H1 (cell line): ENCODE results near the gene RAB11FIP3. TPM values are rescaled to one million over a fixed set of nuclear protein-coding genes. Genes with fewer than 3 reads are reported as not detected.

Source experiments
- CTCF ChIA-PET: fragments of 300-600 bp; sonication (Branson Sonifier 250); formaldehyde crosslinking; loops from one replicate; lab custom pipeline; 2021; ENCODE audit not compliant: partially characterized antibody; lab: Charles Lee
- POLR2A ChIA-PET: fragments of 300-600 bp; sonication (Branson Sonifier 250); formaldehyde crosslinking; loops from one replicate; lab custom pipeline; 2021; ENCODE audit warnings: inconsistent platforms; ENCODE audit not compliant: partially characterized antibody; lab: Charles Lee
- DNase-seq, 2 experiments: peaks; one replicate each; pipeline versions ENCODE4 v3.0.0 to v3.0.0-alpha.2; 2010 to 2022; ENCODE audit warnings: low spot score in 2 of 2, low read depth in 1 of 2, mixed read lengths in 1 of 2
- FAIRE-seq: peaks from 2 replicates; lab custom pipeline; 2011; peaks lifted over from hg19 to GRCh38; lab: Jason Lieb, UNC
- H2AFZ ChIP-seq: 2 replicates; pipeline ENCODE4 v1.8.1; 2012; ENCODE audit warnings: low read length, inconsistent platforms
- H2AK5ac ChIP-seq: 2 replicates; pipeline ENCODE4 v1.6.1; 2013; ENCODE audit warnings: low read depth, low read length
- H2BK120ac ChIP-seq: replicated peaks from 2 replicates; pipeline ENCODE3; 2013; ENCODE audit warnings: low read depth, low read length, inconsistent platforms
- H2BK12ac ChIP-seq: 2 replicates; pipeline ENCODE4 v1.6.1; 2013; ENCODE audit warnings: low read depth, low read length
- H2BK15ac ChIP-seq: 2 replicates; pipeline ENCODE4 v1.6.1; 2013; ENCODE audit warnings: low read length
- H2BK20ac ChIP-seq: 2 replicates; pipeline ENCODE4 v1.6.1; 2013; ENCODE audit warnings: low read length
- H2BK5ac ChIP-seq: 2 replicates; pipeline ENCODE4 v1.6.1; 2013; ENCODE audit warnings: low read depth, low read length
- H3K14ac ChIP-seq: 2 replicates; pipeline ENCODE4 v1.6.1; 2013; ENCODE audit warnings: inconsistent platforms; ENCODE audit not compliant: insufficient read length
- H3K18ac ChIP-seq: 2 replicates; pipeline ENCODE4 v1.6.1; 2013; ENCODE audit warnings: low read length; ENCODE audit errors: extremely low read depth
- H3K23ac ChIP-seq: 2 replicates; pipeline ENCODE4 v1.6.1; 2013; ENCODE audit warnings: inconsistent platforms; ENCODE audit not compliant: insufficient read length
- H3K23me2 ChIP-seq: 2 replicates; pipeline ENCODE4 v1.6.1; 2013; ENCODE audit warnings: low read depth, low read length
- H3K27ac ChIP-seq: 2 replicates; pipeline ENCODE4 v1.6.1; 2011; ENCODE audit warnings: low read depth, low read length, inconsistent platforms
- H3K27me3 ChIP-seq, 4 experiments: replicated peaks in 1 of 4; 1 replicate in 1 of 4; 2 replicates in 3 of 4; pipeline versions ENCODE4 v1.6.1 to v1.8.1; 2011 to 2013; ENCODE audit warnings: low read length in 3 of 4, mild to moderate bottlenecking in 3 of 4, inconsistent platforms in 2 of 4, mixed read lengths in 2 of 4, moderate library complexity in 1 of 4; ENCODE audit not compliant: control insufficient read depth in 3 of 4, insufficient read depth in 3 of 4; ENCODE audit errors: extremely low read depth in 1 of 4
- H3K36me3 ChIP-seq, 4 experiments: 2 replicates each; pipeline versions ENCODE4 v1.6.1 to v1.8.1; 2011 to 2013; ENCODE audit warnings: mild to moderate bottlenecking in 4 of 4, low read length in 3 of 4, moderate library complexity in 2 of 4, control low read depth in 1 of 4, inconsistent platforms in 1 of 4; ENCODE audit not compliant: insufficient read depth in 4 of 4, control insufficient read depth in 2 of 4
- H3K4ac ChIP-seq: replicated peaks from 2 replicates; pipeline ENCODE3; 2013; ENCODE audit warnings: low read length, low read depth, mixed read lengths, inconsistent platforms; ENCODE audit not compliant: insufficient read length
- H3K4me1 ChIP-seq, 4 experiments: replicated peaks in 1 of 4; 1 replicate in 1 of 4; 2 replicates in 3 of 4; pipeline versions ENCODE4 v1.6.1 to v1.8.1; 2011 to 2013; ENCODE audit warnings: low read length in 3 of 4, inconsistent platforms in 2 of 4, mixed read lengths in 1 of 4; ENCODE audit not compliant: insufficient read depth in 4 of 4, control insufficient read depth in 3 of 4
- H3K4me2 ChIP-seq, 2 experiments: 2 replicates each; pipeline versions ENCODE4 v1.6.1 to v1.8.1; 2011 to 2013; ENCODE audit warnings: low read depth in 2 of 2, low read length in 2 of 2, control low read depth in 1 of 2, inconsistent platforms in 1 of 2, mild to moderate bottlenecking in 1 of 2; ENCODE audit not compliant: insufficient read depth in 1 of 2
- H3K4me3 ChIP-seq, 4 experiments: fragments of 200-600, 300-600 bp in 1 of 4; sonication (generic), shearing (Covaris generic), sonication (Bioruptor Twin) in 1 of 4; 2 replicates each; pipeline versions ENCODE4 v1.5.1 to v1.8.1; 2011 to 2016; ENCODE audit warnings: low read length in 4 of 4, low read depth in 3 of 4, control low read depth in 2 of 4, inconsistent platforms in 2 of 4, mild to moderate bottlenecking in 2 of 4, mixed read lengths in 1 of 4, moderate library complexity in 1 of 4; ENCODE audit not compliant: insufficient read depth in 2 of 4; ENCODE audit errors: extremely low read depth in 1 of 4
- H3K56ac ChIP-seq: replicated peaks from 2 replicates; pipeline ENCODE3; 2013; ENCODE audit warnings: low read depth, mild to moderate bottlenecking, mixed read lengths, low read length, inconsistent platforms; ENCODE audit not compliant: insufficient read length
- H3K79me1 ChIP-seq: 2 replicates; pipeline ENCODE4 v1.6.1; 2013; ENCODE audit warnings: low read depth, low read length, control low read depth
- H3K79me2 ChIP-seq, 2 experiments: 2 replicates each; pipeline versions ENCODE4 v1.6.1 to v1.8.1; 2012 to 2013; ENCODE audit warnings: low read length in 2 of 2, mild to moderate bottlenecking in 2 of 2, inconsistent platforms in 1 of 2; ENCODE audit not compliant: insufficient read depth in 2 of 2, control insufficient read depth in 1 of 2
- H3K9ac ChIP-seq, 4 experiments: replicated peaks in 1 of 4; 1 replicate in 1 of 4; 2 replicates in 3 of 4; pipeline versions ENCODE4 v1.6.1 to v1.8.1; 2011 to 2013; ENCODE audit warnings: low read depth in 3 of 4, low read length in 3 of 4, control low read depth in 2 of 4, mild to moderate bottlenecking in 2 of 4, moderate library complexity in 2 of 4, inconsistent platforms in 1 of 4; ENCODE audit errors: extremely low read depth in 1 of 4
- H3K9me3 ChIP-seq, 2 experiments: 2 replicates each; pipeline versions ENCODE4 v1.6.1 to v1.8.1; 2012 to 2013; ENCODE audit warnings: mild to moderate bottlenecking in 2 of 2, moderate library complexity in 2 of 2, control low read depth in 1 of 2, inconsistent platforms in 1 of 2, low read depth in 1 of 2, low read length in 1 of 2, mixed read lengths in 1 of 2; ENCODE audit not compliant: insufficient read depth in 2 of 2
- H4K20me1 ChIP-seq, 2 experiments: replicated peaks in 1 of 2; 2 replicates each; pipeline versions ENCODE3 to v1.8.1; 2011 to 2013; ENCODE audit warnings: inconsistent platforms in 2 of 2, low read length in 2 of 2, mild to moderate bottlenecking in 1 of 2; ENCODE audit not compliant: insufficient read depth in 2 of 2, control insufficient read depth in 1 of 2
- H4K5ac ChIP-seq: 2 replicates; pipeline ENCODE4 v1.6.1; 2013; ENCODE audit warnings: low read length, low read depth, mixed read lengths, inconsistent platforms; ENCODE audit not compliant: insufficient read length
- H4K8ac ChIP-seq: 2 replicates; pipeline ENCODE4 v1.8.0; 2013; ENCODE audit warnings: mild to moderate bottlenecking, moderate library complexity, low read length, inconsistent platforms; ENCODE audit not compliant: insufficient read depth; ENCODE audit errors: extremely low read depth
- H4K91ac ChIP-seq: replicated peaks from 2 replicates; pipeline ENCODE3; 2013; ENCODE audit warnings: low read length, mixed read lengths, inconsistent platforms; ENCODE audit not compliant: insufficient read length
- CEBPB ChIP-seq: IDR thresholded peaks from 2 replicates; pipeline ENCODE4 v1.6.1; 2012; ENCODE audit warnings: low read depth, low read length
- CTCF ChIP-seq, 3 experiments: IDR thresholded peaks; 1 replicate in 2 of 3; 2 replicates in 1 of 3; pipeline versions ENCODE4 v1.5.1 to v1.6.1; 2011; ENCODE audit warnings: low read length in 3 of 3, mild to moderate bottlenecking in 3 of 3, inconsistent platforms in 2 of 3, low read depth in 1 of 3, moderate library complexity in 1 of 3; ENCODE audit not compliant: insufficient read depth in 1 of 3; ENCODE audit errors: control extremely low read depth in 1 of 3
- KDM4A ChIP-seq: IDR thresholded peaks from one replicate; pipeline ENCODE4 v1.7.1; 2012; ENCODE audit warnings: low read depth, mild to moderate bottlenecking, moderate library complexity, low read length, inconsistent platforms; ENCODE audit not compliant: severe bottlenecking
- KDM5A ChIP-seq: fragments of 200-600 bp; IDR thresholded peaks from 2 replicates; pipeline ENCODE4 v1.7.1; 2012; ENCODE audit warnings: mild to moderate bottlenecking, low read length, inconsistent platforms, mixed read lengths
- MAFK ChIP-seq: IDR thresholded peaks from 2 replicates; pipeline ENCODE4 v1.6.1; 2012; ENCODE audit warnings: low read depth, mild to moderate bottlenecking, improper control_type of control experiment, low read length
- SIX5 ChIP-seq: IDR thresholded peaks from 2 replicates; pipeline ENCODE4 v1.6.1; 2011; ENCODE audit warnings: mild to moderate bottlenecking, low read depth, low read length
- TAF1 ChIP-seq: IDR thresholded peaks from 2 replicates; pipeline ENCODE4 v1.6.1; 2011; ENCODE audit warnings: mild to moderate bottlenecking, low read depth, low read length
- WGBS, 2 experiments: shearing (Covaris generic) in 1 of 2; methylation state at CpG; one replicate each; pipeline versions ENCODE4 v1.1.6 to v1.1.7; 2013 to 2015; ENCODE audit warnings: low lambda C conversion rate in 2 of 2, mixed read lengths in 2 of 2, inconsistent platforms in 1 of 2, low coverage in 1 of 2, missing lambda C conversion rate in 1 of 2; ENCODE audit not compliant: insufficient replicate concordance in 2 of 2, insufficient coverage in 1 of 2, insufficient read length in 1 of 2; ENCODE audit errors: extremely low coverage in 1 of 2, missing lambda C conversion rate in 1 of 2; 5-methylcytosine and 5-hydroxymethylcytosine counted together
- polyA plus RNA-seq, 7 experiments: library from polyadenylated mRNA; depleted of rRNA in 3 of 7; stranded (reverse) in 5 of 7; unstranded in 2 of 7; fragments of >200 nt in 5 of 7; fragments of 200-250 nt in 2 of 7; gene quantifications; 1 replicate in 5 of 7; 2 replicates in 1 of 7; 4 replicates in 1 of 7; pipeline versions ENCODE4 v1.2.1 to v1.2.3, GENCODE V29; 2011 to 2013; ENCODE audit warnings: missing spikeins in 2 of 7, mixed read lengths in 2 of 7
- total RNA-seq: library from RNA; stranded (reverse); fragmentation: NEBNext Ultra II Directional; extraction: Animal tissue kit (Norgen Biotek cat#: 25700); gene quantifications from 2 replicates; pipeline ENCODE4 v1.2.1, GENCODE V29; 2021
- TF ChIP-seq, protein P1 (sequence below): IDR thresholded peaks from 2 replicates; pipeline ENCODE4 v1.6.1; 2011; ENCODE audit warnings: low read length, improper control_type of control experiment

Gene RAB11FIP3
- total and polyA plus RNA-seq, 2 of the 8 experiments (the other 6 are each of a cell fraction or from before 2014, with no cell fraction given): 9.3 to 35.2 TPM

DNA sequence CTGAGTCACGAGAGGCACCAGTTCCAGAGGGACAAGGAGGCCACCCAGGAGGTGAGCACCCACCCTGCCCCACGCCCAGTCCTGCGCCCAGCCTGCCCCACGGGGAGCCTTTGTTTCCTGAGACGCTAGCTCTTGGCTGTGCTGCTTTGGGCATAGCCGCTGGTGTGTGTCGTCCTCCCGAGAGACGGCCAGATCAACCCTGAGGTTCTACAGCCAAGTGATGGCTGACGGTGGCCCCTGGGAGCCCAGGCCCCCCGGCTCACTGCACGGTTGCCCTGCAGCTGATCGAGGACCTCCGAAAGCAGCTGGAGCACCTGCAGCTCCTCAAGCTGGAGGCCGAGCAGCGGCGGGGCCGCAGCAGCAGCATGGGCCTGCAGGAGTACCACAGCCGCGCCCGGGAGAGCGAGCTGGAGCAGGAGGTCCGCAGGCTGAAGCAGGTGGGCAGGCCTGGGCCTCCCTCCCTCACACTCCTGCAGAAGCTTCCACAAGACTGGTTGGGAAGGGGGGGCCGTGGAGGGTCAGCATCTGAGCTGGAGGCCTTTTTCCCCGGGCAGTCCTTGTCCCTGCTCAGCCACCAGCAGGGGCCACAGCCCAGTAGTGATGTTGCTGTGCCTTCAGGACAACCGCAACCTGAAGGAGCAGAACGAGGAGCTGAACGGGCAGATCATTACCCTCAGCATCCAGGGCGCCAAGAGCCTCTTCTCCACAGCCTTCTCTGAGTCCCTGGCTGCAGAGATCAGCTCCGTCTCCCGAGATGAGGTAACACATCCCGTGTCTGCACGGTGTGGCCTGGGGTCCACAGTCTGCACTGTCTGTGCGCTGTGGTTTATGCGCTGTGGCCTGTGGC is 94.6 kb downstream of the RAB11FIP3 start:
- Histone ChIP-seq H3K4me1 (peaks cover 0 to 4% (median under 1%) of the 10 kb centered on the region in 4 experiments; a peak in 3 of 7 replicates), H2BK12ac (no peak overlapping the region), H3K14ac (no peak overlapping the region), H3K27me3 (no peaks in the 10 kb centered on the region), H2BK120ac (no peak overlapping the region), H3K4ac (no peak overlapping the region), H3K79me1 (no peaks in the 10 kb centered on the region), H3K18ac (no peak overlapping the region), H2BK5ac (no peak overlapping the region; the same call in 1 of the 2 replicates), H3K79me2 (no peaks in the 10 kb centered on the region), H4K91ac (no peak overlapping the region), H3K4me3 (no peak overlapping the region), H2AK5ac (no peak overlapping the region), H3K36me3 (peaks cover 2 to 10% (median 5%) of the 10 kb centered on the region in 4 experiments; a peak in 5 of 8 replicates), H4K8ac (no peak overlapping the region), H4K5ac (no peak overlapping the region), H4K20me1 (peaks cover 0 to 8% of the 10 kb centered on the region in 2 experiments), H3K4me2 (no peak overlapping the region), H3K23me2 (no peaks in the 10 kb centered on the region), H3K56ac (no peak overlapping the region), H2AFZ (no peak overlapping the region), H3K9ac (no peak overlapping the region), H2BK20ac (no peak overlapping the region), H3K23ac (no peak overlapping the region), H3K27ac (no peak overlapping the region), H3K9me3 (no peaks in the 10 kb centered on the region), H2BK15ac (no peak overlapping the region)
- 89% methylated on average over 32 of the region's 35 CpGs; no CpG with 5 or more reads in 1 of the 2 experiments for WGBS, 2 experiments
- FAIRE-seq (no peak), DNase-seq (no peak)
- ChIA-PET POLR2A (interaction anchor here (0.8 to 1.8 kb wide), 8 partner anchors 10 to 136 kb away, joined by 3 to 5 read pairs (median 4); partner anchors contain the start of genes DECR2 and RAB11FIP3), CTCF (interaction anchor here (0.5 to 3.7 kb wide), 38 partner anchors 9 to 1530 kb away, joined by 3 to 12 read pairs (median 4); no protein-coding TSS in a partner anchor)
- no peak for TF ChIP-seq CEBPB
- TF ChIP-seq, protein P1, sequence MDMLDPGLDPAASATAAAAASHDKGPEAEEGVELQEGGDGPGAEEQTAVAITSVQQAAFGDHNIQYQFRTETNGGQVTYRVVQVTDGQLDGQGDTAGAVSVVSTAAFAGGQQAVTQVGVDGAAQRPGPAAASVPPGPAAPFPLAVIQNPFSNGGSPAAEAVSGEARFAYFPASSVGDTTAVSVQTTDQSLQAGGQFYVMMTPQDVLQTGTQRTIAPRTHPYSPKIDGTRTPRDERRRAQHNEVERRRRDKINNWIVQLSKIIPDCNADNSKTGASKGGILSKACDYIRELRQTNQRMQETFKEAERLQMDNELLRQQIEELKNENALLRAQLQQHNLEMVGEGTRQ: no peak
- TF ChIP-seq MAFK: no peak
- no peak for TF ChIP-seq SIX5
- TF ChIP-seq TAF1: no peak
- no peak for TF ChIP-seq CTCF (IDR thresholded peaks at IDR 0.05; ENCODE audit: control extremely low read depth in 1 of 3, insufficient read depth in 1 of 3, low read depth in 1 of 3, low read length in 3 of 3)
- TF ChIP-seq KDM4A: no peak
- no peak for TF ChIP-seq KDM5A
